Measurements from ENCODE around the gene EHD4.

EHD4 gene

DNA sequence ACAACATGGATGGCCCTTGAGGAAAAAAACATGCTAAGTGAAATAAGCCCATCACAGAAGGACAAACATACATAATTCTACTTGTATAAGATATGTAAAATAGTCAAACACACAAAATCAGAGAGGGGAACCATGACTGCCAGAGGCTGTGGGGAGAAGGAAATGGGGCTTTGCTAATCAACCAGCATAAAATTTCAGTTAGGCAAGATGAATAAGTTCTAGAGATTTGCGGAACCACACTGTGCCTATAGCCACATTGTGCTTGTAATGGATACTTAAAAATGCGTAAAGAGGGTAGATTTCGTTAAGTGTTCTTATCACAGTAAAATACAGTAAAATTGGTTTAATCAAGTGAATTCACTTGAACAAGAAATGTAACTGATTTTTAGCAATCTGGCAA lies 44.8 kb downstream of the EHD4 start:
- TF ChIP-seq POLR2AphosphoS5 (IDR thresholded peaks at IDR 0.05; ENCODE audit: low read depth, low read length), result no peak
- no peak for TF ChIP-seq TAF1 (IDR thresholded peaks at IDR 0.05; ENCODE audit: borderline replicate concordance, insufficient read depth, low read length)
- TF ChIP-seq SIN3A (IDR thresholded peaks at IDR 0.05; ENCODE audit: borderline replicate concordance, insufficient read depth, low read length), result no peak
- TF ChIP-seq, protein P1, sequence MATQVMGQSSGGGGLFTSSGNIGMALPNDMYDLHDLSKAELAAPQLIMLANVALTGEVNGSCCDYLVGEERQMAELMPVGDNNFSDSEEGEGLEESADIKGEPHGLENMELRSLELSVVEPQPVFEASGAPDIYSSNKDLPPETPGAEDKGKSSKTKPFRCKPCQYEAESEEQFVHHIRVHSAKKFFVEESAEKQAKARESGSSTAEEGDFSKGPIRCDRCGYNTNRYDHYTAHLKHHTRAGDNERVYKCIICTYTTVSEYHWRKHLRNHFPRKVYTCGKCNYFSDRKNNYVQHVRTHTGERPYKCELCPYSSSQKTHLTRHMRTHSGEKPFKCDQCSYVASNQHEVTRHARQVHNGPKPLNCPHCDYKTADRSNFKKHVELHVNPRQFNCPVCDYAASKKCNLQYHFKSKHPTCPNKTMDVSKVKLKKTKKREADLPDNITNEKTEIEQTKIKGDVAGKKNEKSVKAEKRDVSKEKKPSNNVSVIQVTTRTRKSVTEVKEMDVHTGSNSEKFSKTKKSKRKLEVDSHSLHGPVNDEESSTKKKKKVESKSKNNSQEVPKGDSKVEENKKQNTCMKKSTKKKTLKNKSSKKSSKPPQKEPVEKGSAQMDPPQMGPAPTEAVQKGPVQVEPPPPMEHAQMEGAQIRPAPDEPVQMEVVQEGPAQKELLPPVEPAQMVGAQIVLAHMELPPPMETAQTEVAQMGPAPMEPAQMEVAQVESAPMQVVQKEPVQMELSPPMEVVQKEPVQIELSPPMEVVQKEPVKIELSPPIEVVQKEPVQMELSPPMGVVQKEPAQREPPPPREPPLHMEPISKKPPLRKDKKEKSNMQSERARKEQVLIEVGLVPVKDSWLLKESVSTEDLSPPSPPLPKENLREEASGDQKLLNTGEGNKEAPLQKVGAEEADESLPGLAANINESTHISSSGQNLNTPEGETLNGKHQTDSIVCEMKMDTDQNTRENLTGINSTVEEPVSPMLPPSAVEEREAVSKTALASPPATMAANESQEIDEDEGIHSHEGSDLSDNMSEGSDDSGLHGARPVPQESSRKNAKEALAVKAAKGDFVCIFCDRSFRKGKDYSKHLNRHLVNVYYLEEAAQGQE (IDR thresholded peaks at IDR 0.05; ENCODE audit: insufficient read depth in 1 of 2, low read depth in 2 of 2, low read length in 2 of 2), result no peak
- TF ChIP-seq FOXP2 (optimal IDR thresholded peaks at IDR 0.05; ENCODE audit: borderline replicate concordance, extremely low read depth, extremely low read length, insufficient read depth), result no peak

DNA sequence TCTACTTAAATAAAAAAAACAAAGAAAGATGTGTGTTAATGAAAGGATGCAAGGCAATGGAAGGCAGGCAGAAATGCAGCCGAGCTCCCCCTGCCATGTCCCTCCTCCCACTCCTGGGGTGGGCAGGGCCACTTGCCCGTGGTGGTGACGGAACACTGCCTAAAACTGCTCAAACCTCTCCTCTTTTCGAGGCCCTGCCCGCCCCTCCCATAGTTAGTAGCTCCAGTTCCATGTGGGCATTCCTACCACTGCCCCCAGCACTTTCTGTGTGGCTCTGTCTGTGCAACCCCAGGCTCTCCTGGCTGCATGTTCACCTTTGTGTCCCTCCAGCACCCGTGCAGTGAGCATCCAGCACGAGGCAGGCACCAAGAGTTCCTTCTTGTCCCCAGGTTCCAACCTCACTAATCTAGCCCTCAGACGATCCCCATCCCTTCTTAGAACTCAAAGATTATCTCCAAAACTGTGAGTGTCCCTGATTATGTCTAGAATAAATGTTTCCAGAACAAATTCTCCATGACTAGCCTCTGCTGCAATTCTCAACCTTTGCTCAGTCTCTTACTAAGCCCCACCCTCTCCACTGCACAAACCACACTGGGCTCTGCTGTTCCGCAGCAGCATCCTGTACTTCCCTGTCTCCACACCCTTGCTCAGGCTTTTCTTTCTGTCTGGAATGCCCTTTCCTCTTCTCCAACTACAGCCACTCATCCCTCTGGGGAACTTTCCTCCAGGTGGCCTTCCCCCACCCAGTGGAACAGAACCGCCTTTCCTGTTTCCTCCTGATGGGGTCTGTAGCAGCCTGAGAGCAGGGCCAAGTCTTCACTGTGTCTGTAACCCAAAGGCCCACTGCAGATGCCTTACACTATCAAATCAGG lies 45.9 kb downstream of the EHD4 start:
- TF ChIP-seq TAF1 (IDR thresholded peaks at IDR 0.05; ENCODE audit: borderline replicate concordance, insufficient read depth, low read length), result no peak

DNA sequence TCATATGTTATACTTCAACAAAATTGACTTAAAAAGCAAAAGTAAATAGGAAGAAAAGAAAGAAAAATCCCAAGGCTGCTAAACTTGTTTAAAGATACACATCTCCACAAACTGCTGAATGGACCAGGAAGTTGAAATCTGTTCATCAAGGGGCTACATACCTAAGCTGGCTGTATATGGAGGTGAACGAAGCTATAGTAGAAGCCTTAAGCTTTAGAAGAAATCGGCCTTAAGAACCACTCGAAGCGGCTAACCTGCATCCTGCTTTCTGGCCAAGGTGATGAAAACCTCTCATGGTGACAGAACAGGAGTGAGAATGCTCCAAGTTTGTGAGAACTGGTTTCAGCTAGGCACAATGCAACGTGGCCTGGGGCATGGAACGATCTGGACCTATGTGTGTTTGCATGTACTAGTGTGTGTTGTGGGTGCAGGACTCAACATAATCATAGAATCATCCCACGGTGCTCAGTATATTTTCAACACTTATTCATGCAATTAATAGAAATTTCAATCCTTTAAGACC lies 47.2 kb downstream of the EHD4 start:
- TF ChIP-seq POLR2AphosphoS5 (IDR thresholded peaks at IDR 0.05; ENCODE audit: low read depth, low read length), result no peak
- TF ChIP-seq SIN3A (IDR thresholded peaks at IDR 0.05; ENCODE audit: borderline replicate concordance, insufficient read depth, low read length), result no peak
- TF ChIP-seq, protein P1 (IDR thresholded peaks at IDR 0.05; ENCODE audit: insufficient read depth in 1 of 2, low read depth in 2 of 2, low read length in 2 of 2), result no peak
- TF ChIP-seq FOXP2 (optimal IDR thresholded peaks at IDR 0.05; ENCODE audit: borderline replicate concordance, extremely low read depth, extremely low read length, insufficient read depth), result no peak
- TF ChIP-seq TAF1 (IDR thresholded peaks at IDR 0.05; ENCODE audit: borderline replicate concordance, insufficient read depth, low read length), result no peak

DNA sequence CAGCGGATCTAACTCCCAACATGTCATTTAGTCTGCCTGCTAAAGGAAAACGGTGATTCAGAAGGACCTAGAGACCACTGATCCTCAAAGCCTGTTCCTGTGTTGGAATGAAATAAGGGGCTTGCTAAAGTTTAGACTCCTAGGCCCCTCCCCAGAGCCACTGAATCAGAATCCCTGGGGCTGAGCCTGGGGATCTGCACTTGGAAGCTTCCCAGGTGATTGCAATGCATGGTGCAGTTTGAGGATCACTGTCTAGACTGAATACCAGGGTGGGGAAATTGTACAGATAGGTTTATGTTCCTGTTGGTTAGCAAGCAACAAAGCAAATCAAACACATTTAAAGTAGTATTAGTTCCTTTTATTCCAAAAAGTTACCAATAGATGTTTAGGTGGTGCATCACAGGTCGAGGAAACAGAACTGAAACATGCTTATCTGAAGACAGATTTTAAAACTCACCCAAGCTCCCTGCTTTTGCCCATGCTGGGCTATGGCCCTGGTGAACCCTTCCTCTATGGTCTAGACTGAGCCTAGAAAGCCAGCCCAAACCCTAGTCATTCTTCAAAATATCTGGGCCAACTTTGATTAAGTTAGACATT lies 48.9 kb downstream of the EHD4 start:
- TF ChIP-seq, protein P1 (IDR thresholded peaks at IDR 0.05; ENCODE audit: insufficient read depth in 1 of 2, low read depth in 2 of 2, low read length in 2 of 2), result no peak
- TF ChIP-seq SIN3A (IDR thresholded peaks at IDR 0.05; ENCODE audit: borderline replicate concordance, insufficient read depth, low read length) (no peak), FOXP2 (optimal IDR thresholded peaks at IDR 0.05; ENCODE audit: borderline replicate concordance, extremely low read depth, extremely low read length, insufficient read depth) (no peak), POLR2AphosphoS5 (IDR thresholded peaks at IDR 0.05; ENCODE audit: low read depth, low read length) (no peak), TAF1 (IDR thresholded peaks at IDR 0.05; ENCODE audit: borderline replicate concordance, insufficient read depth, low read length) (no peak)

DNA sequence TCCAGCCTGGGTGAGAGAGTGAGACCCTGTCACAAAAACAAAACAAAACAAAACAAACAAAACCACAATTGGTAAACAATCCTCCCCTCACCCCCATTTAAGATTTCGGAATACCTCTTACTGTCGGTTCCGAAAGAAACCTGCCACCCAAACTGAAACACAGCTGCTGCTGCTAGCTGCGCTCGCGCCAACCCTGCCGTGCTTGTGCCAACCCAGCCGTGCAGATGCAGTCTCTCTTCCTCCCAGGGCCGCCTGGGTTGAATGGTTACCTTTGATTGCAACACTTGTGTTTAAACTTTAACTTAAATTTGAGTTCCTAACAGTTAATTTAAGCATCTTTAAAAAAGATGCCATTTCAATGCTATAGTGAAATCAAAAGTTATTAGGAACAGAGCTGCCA lies 50.0 kb downstream of the EHD4 start:
- TF ChIP-seq, protein P1 (IDR thresholded peaks at IDR 0.05; ENCODE audit: insufficient read depth in 1 of 2, low read depth in 2 of 2, low read length in 2 of 2), result no peak
- no peak for TF ChIP-seq POLR2AphosphoS5 (IDR thresholded peaks at IDR 0.05; ENCODE audit: low read depth, low read length)
- no peak for TF ChIP-seq FOXP2 (optimal IDR thresholded peaks at IDR 0.05; ENCODE audit: borderline replicate concordance, extremely low read depth, extremely low read length, insufficient read depth)
- no peak for TF ChIP-seq TAF1 (IDR thresholded peaks at IDR 0.05; ENCODE audit: borderline replicate concordance, insufficient read depth, low read length)
- TF ChIP-seq SIN3A (IDR thresholded peaks at IDR 0.05; ENCODE audit: borderline replicate concordance, insufficient read depth, low read length), result no peak

Data from PFSK-1 (cell line).